ENCODE results near the gene FCN2.

FCN2 gene

GRCh38 chr9:134844821-134845220 lies 35.8 kb upstream of the FCN2 start:
- Histone ChIP-seq H3K27ac (ENCODE audit: low read length) (no peak overlapping the region), H3K4me1 (ENCODE audit: low read length) (no peaks in the 10 kb centered on the region), H2AFZ (ENCODE audit: low read length) (no peak overlapping the region), H3K36me3 (replicated peaks; ENCODE audit: insufficient read depth, low read length) (no peaks in the 10 kb centered on the region), H3K9me2 (replicated peaks; ENCODE audit: insufficient read depth, low read length) (no peaks in the 10 kb centered on the region), H3K27me3 (replicated peaks; ENCODE audit: insufficient read depth, low read length) (peaks cover 35% of the 10 kb centered on the region), H3K4me3 (ENCODE audit: low read length) (no peak overlapping the region), H3F3A (ENCODE audit: insufficient read depth, low read length) (no peaks in the 10 kb centered on the region), H3K9me3 (replicated peaks; ENCODE audit: insufficient read depth, low read length) (no peaks in the 10 kb centered on the region), H3K79me2 (ENCODE audit: low read length) (no peaks in the 10 kb centered on the region), H3K9ac (ENCODE audit: low read length) (no peak overlapping the region), H4K20me1 (ENCODE audit: insufficient read depth, low read length) (no peaks in the 10 kb centered on the region), H3K4me2 (ENCODE audit: low read depth, low read length) (no peak overlapping the region)
- TF ChIP-seq EZH2 (optimal IDR thresholded peaks at IDR 0.05; ENCODE audit: low read depth, low read length) (no peak), EZH2phosphoT487 (IDR thresholded peaks at IDR 0.05; ENCODE audit: low read length) (no peak)
- TF ChIP-seq, protein P1, sequence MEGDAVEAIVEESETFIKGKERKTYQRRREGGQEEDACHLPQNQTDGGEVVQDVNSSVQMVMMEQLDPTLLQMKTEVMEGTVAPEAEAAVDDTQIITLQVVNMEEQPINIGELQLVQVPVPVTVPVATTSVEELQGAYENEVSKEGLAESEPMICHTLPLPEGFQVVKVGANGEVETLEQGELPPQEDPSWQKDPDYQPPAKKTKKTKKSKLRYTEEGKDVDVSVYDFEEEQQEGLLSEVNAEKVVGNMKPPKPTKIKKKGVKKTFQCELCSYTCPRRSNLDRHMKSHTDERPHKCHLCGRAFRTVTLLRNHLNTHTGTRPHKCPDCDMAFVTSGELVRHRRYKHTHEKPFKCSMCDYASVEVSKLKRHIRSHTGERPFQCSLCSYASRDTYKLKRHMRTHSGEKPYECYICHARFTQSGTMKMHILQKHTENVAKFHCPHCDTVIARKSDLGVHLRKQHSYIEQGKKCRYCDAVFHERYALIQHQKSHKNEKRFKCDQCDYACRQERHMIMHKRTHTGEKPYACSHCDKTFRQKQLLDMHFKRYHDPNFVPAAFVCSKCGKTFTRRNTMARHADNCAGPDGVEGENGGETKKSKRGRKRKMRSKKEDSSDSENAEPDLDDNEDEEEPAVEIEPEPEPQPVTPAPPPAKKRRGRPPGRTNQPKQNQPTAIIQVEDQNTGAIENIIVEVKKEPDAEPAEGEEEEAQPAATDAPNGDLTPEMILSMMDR (IDR thresholded peaks at IDR 0.05; ENCODE audit: low read length): no peak
- no peak for DNase-seq

- no peak for DNase-seq
- H3K27me3 ChIP-seq (replicated peaks; ENCODE audit: insufficient read depth, low read length): peaks cover 35% of the 10 kb centered on the region
- no peak overlapping the region for H2AFZ ChIP-seq (ENCODE audit: low read length)
- no peak for TF ChIP-seq EZH2phosphoT487 (IDR thresholded peaks at IDR 0.05; ENCODE audit: low read length)
- TF ChIP-seq, protein P1 (IDR thresholded peaks at IDR 0.05; ENCODE audit: low read length): no peak
- TF ChIP-seq EZH2 (optimal IDR thresholded peaks at IDR 0.05; ENCODE audit: low read depth, low read length): no peak
- H3K4me2 ChIP-seq (ENCODE audit: low read depth, low read length): no peak overlapping the region
- no peaks in the 10 kb centered on the region for H3F3A ChIP-seq (ENCODE audit: insufficient read depth, low read length)
- H3K9me3 ChIP-seq (replicated peaks; ENCODE audit: insufficient read depth, low read length): no peaks in the 10 kb centered on the region
- no peaks in the 10 kb centered on the region for H3K79me2 ChIP-seq (ENCODE audit: low read length)
- no peak overlapping the region for H3K4me3 ChIP-seq (ENCODE audit: low read length)
- no peaks in the 10 kb centered on the region for H4K20me1 ChIP-seq (ENCODE audit: insufficient read depth, low read length)
- no peaks in the 10 kb centered on the region for H3K4me1 ChIP-seq (ENCODE audit: low read length)
- no peaks in the 10 kb centered on the region for H3K9me2 ChIP-seq (replicated peaks; ENCODE audit: insufficient read depth, low read length)
- no peak overlapping the region for H3K27ac ChIP-seq (ENCODE audit: low read length)
- no peak overlapping the region for H3K9ac ChIP-seq (ENCODE audit: low read length)
- no peaks in the 10 kb centered on the region for H3K36me3 ChIP-seq (replicated peaks; ENCODE audit: insufficient read depth, low read length)
Observed at GRCh38 chr9:134846187-134846586, 34.4 kb upstream of the FCN2 start.

- Histone ChIP-seq H3K4me1 (ENCODE audit: low read length) (no peaks in the 10 kb centered on the region), H3K27me3 (replicated peaks; ENCODE audit: insufficient read depth, low read length) (peaks cover 35% of the 10 kb centered on the region), H3K9me2 (replicated peaks; ENCODE audit: insufficient read depth, low read length) (no peaks in the 10 kb centered on the region), H3K36me3 (replicated peaks; ENCODE audit: insufficient read depth, low read length) (no peaks in the 10 kb centered on the region), H2AFZ (ENCODE audit: low read length) (no peak overlapping the region), H3K4me3 (ENCODE audit: low read length) (no peak overlapping the region), H3K9ac (ENCODE audit: low read length) (no peak overlapping the region), H3K9me3 (replicated peaks; ENCODE audit: insufficient read depth, low read length) (no peaks in the 10 kb centered on the region), H3F3A (ENCODE audit: insufficient read depth, low read length) (no peaks in the 10 kb centered on the region), H4K20me1 (ENCODE audit: insufficient read depth, low read length) (no peaks in the 10 kb centered on the region), H3K79me2 (ENCODE audit: low read length) (no peaks in the 10 kb centered on the region), H3K4me2 (ENCODE audit: low read depth, low read length) (no peak overlapping the region), H3K27ac (ENCODE audit: low read length) (no peak overlapping the region)
- TF ChIP-seq, protein P1 (IDR thresholded peaks at IDR 0.05; ENCODE audit: low read length): no peak
- no peak for TF ChIP-seq EZH2phosphoT487 (IDR thresholded peaks at IDR 0.05; ENCODE audit: low read length)
- TF ChIP-seq EZH2 (optimal IDR thresholded peaks at IDR 0.05; ENCODE audit: low read depth, low read length): no peak
- no peak for DNase-seq
Observed at GRCh38 chr9:134846699-134847098, 33.9 kb upstream of the FCN2 start.

All from MM.1S (cell line).